ENCODE measurements around the gene TM9SF1. TPM values are rescaled to one million over a fixed set of nuclear protein-coding genes. Genes with fewer than 3 reads are reported as not detected.
A peak's percentile ranks its signal among the peaks of the same experiment; 100 is the strongest.

TM9SF1 gene
- total and polyA plus RNA-seq, 9 of the 15 experiments (the other 6 are each of a cell fraction or from before 2014, with no cell fraction given) = 5.3 to 20.3 (median 11.8) TPM

DNA sequence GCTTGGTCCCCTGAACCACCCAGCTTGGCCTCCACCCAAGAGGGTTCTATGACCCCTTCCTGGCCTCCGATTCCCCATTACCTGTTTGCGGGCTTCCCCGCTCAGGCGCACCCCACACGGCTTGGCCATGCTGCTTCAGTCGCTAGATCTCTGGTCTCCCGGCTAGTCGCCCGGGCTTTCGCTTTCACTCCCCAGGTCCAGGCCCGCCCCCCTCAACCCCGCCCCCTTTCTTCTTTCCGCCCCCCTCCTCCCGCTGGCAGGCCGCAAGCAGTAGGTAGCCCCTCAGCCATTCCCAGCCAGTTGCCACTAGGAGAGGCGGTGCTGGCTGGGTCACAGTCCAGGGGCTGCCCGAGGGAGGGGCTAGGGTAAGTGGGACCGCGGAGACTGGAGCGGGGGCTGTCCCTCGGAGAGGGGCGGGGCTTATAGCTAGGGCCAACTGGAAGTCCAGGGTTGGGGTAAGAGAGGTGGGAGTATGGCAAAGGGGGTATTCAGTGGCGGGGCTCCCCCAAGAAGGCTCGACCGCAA lies 48.7 kb downstream of the TM9SF1 start, which contains the start of gene PSME2 (continued):
- TF ChIP-seq, protein P1, sequence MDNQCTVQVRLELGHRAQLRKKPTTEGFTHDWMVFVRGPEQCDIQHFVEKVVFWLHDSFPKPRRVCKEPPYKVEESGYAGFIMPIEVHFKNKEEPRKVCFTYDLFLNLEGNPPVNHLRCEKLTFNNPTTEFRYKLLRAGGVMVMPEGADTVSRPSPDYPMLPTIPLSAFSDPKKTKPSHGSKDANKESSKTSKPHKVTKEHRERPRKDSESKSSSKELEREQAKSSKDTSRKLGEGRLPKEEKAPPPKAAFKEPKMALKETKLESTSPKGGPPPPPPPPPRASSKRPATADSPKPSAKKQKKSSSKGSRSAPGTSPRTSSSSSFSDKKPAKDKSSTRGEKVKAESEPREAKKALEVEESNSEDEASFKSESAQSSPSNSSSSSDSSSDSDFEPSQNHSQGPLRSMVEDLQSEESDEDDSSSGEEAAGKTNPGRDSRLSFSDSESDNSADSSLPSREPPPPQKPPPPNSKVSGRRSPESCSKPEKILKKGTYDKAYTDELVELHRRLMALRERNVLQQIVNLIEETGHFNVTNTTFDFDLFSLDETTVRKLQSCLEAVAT (IDR thresholded peaks at IDR 0.05) = 0 out of 4 replicates have a peak, but pooled peaks of 1 of the 2 experiments have one; percentile 30
- TF ChIP-seq NBN (IDR thresholded peaks at IDR 0.05; ENCODE audit: low read depth) (0 out of 2 replicates have a peak, but pooled peaks have one; percentile 50), TRIM24 (IDR thresholded peaks at IDR 0.05) (no peak), ZBTB7A (IDR thresholded peaks at IDR 0.05; ENCODE audit: borderline replicate concordance, control insufficient read depth, low read depth, low read length) (peak; percentile 86), ZNF232 (CRISPR knock-in tag; IDR thresholded peaks at IDR 0.05) (no peak), CBFA2T3 (IDR thresholded peaks at IDR 0.05) (no peak), ZNF175 (CRISPR knock-in tag; IDR thresholded peaks at IDR 0.05; ENCODE audit: low read depth) (no peak), CBX5 (IDR thresholded peaks at IDR 0.05; ENCODE audit: borderline replicate concordance, low read depth) (no peak), TOE1 (IDR thresholded peaks at IDR 0.05; ENCODE audit: borderline replicate concordance) (peak; percentile 35; the same call in 1 of the 2 replicates), TOE1 (CRISPR knock-in tag; IDR thresholded peaks at IDR 0.05; ENCODE audit: borderline replicate concordance, low read depth) (no peak), SREBF1 (IDR thresholded peaks at IDR 0.05; ENCODE audit: borderline replicate concordance, low read depth, low read length) (no peak), LCOR (CRISPR knock-in tag; IDR thresholded peaks at IDR 0.05) (no peak), ZNF77 (CRISPR knock-in tag; IDR thresholded peaks at IDR 0.05) (no peak), BCL6 (CRISPR knock-in tag; IDR thresholded peaks at IDR 0.05) (no peak)
- TF ChIP-seq, protein P2, sequence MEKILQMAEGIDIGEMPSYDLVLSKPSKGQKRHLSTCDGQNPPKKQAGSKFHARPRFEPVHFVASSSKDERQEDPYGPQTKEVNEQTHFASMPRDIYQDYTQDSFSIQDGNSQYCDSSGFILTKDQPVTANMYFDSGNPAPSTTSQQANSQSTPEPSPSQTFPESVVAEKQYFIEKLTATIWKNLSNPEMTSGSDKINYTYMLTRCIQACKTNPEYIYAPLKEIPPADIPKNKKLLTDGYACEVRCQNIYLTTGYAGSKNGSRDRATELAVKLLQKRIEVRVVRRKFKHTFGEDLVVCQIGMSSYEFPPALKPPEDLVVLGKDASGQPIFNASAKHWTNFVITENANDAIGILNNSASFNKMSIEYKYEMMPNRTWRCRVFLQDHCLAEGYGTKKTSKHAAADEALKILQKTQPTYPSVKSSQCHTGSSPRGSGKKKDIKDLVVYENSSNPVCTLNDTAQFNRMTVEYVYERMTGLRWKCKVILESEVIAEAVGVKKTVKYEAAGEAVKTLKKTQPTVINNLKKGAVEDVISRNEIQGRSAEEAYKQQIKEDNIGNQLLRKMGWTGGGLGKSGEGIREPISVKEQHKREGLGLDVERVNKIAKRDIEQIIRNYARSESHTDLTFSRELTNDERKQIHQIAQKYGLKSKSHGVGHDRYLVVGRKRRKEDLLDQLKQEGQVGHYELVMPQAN (IDR thresholded peaks at IDR 0.05; ENCODE audit: borderline replicate concordance) = peak; percentile 79; the same call in 1 of the 2 replicates
- TF ChIP-seq, protein P3, sequence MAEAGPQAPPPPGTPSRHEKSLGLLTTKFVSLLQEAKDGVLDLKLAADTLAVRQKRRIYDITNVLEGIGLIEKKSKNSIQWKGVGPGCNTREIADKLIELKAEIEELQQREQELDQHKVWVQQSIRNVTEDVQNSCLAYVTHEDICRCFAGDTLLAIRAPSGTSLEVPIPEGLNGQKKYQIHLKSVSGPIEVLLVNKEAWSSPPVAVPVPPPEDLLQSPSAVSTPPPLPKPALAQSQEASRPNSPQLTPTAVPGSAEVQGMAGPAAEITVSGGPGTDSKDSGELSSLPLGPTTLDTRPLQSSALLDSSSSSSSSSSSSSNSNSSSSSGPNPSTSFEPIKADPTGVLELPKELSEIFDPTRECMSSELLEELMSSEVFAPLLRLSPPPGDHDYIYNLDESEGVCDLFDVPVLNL (CRISPR knock-in tag; IDR thresholded peaks at IDR 0.05; ENCODE audit: low read depth) = no peak
- TF ChIP-seq, protein P4, sequence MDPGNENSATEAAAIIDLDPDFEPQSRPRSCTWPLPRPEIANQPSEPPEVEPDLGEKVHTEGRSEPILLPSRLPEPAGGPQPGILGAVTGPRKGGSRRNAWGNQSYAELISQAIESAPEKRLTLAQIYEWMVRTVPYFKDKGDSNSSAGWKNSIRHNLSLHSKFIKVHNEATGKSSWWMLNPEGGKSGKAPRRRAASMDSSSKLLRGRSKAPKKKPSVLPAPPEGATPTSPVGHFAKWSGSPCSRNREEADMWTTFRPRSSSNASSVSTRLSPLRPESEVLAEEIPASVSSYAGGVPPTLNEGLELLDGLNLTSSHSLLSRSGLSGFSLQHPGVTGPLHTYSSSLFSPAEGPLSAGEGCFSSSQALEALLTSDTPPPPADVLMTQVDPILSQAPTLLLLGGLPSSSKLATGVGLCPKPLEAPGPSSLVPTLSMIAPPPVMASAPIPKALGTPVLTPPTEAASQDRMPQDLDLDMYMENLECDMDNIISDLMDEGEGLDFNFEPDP (CRISPR knock-in tag; IDR thresholded peaks at IDR 0.05) = no peak
- TF ChIP-seq, protein P5, sequence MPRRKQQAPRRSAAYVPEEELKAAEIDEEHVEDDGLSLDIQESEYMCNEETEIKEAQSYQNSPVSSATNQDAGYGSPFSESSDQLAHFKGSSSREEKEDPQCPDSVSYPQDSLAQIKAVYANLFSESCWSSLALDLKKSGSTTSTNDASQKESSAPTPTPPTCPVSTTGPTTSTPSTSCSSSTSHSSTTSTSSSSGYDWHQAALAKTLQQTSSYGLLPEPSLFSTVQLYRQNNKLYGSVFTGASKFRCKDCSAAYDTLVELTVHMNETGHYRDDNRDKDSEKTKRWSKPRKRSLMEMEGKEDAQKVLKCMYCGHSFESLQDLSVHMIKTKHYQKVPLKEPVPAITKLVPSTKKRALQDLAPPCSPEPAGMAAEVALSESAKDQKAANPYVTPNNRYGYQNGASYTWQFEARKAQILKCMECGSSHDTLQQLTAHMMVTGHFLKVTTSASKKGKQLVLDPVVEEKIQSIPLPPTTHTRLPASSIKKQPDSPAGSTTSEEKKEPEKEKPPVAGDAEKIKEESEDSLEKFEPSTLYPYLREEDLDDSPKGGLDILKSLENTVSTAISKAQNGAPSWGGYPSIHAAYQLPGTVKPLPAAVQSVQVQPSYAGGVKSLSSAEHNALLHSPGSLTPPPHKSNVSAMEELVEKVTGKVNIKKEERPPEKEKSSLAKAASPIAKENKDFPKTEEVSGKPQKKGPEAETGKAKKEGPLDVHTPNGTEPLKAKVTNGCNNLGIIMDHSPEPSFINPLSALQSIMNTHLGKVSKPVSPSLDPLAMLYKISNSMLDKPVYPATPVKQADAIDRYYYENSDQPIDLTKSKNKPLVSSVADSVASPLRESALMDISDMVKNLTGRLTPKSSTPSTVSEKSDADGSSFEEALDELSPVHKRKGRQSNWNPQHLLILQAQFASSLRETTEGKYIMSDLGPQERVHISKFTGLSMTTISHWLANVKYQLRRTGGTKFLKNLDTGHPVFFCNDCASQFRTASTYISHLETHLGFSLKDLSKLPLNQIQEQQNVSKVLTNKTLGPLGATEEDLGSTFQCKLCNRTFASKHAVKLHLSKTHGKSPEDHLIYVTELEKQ (CRISPR knock-in tag; IDR thresholded peaks at IDR 0.05) = no peak
